Pancreas (tissue), 10 donors: ENCODE measurements around the gene ANKRD28. TPM values are rescaled to one million over a fixed set of nuclear protein-coding genes. Genes with fewer than 3 reads are reported as not detected.
A peak's percentile ranks its signal among the peaks of the same experiment; 100 is the strongest.

ENCODE experiments used
- ATAC-seq, 4 donors: fragments of 200-7000 bp; cut with Tn5 transposase; one replicate each; pipeline versions ENCODE4 v1.8.0 to v1.9.1; 2020; ENCODE audit warnings: mild to moderate bottlenecking in 4 of 4, moderate library complexity in 4 of 4
- DNase-seq, 6 donors: peaks; one replicate each; pipeline ENCODE4 v3.0.0-alpha.2; 2020
- FAIRE-seq: peaks from 2 replicates; lab custom pipeline; 2012; peaks lifted over from hg19 to GRCh38; lab: Jason Lieb, UNC
- H3K27ac ChIP-seq, 4 donors: fragments of 200-600 bp; sonication (generic); 1 replicate in 3 of 4; 2 replicates in 1 of 4; pipeline versions ENCODE4 v1.5.0 to v1.8.0; 2020
- H3K27me3 ChIP-seq, 4 donors: fragments of 200-600 bp; one replicate each; pipeline ENCODE4 v1.8.0; 2021
- H3K36me3 ChIP-seq, 3 donors: fragments of 200-600 bp; sonication (generic) in 1 of 3; one replicate each; pipeline versions ENCODE4 v1.5.0 to v1.8.0; 2020 to 2021
- H3K4me1 ChIP-seq, 3 donors: fragments of 200-600 bp; one replicate each; pipeline ENCODE4 v1.8.0; 2021
- H3K4me3 ChIP-seq, 4 donors: fragments of 200-600 bp; sonication (generic) in 2 of 4; one replicate each; pipeline versions ENCODE4 v1.5.0 to v1.8.0; 2020 to 2021
- H3K9me3 ChIP-seq, 4 donors: fragments of 200-600 bp; one replicate each; pipeline ENCODE4 v1.8.0; 2021
- CTCF ChIP-seq, 4 donors: fragments of 200-600 bp; sonication (generic) in 3 of 4; IDR thresholded peaks; one replicate each; pipeline versions ENCODE4 v1.5.0 to v1.8.0; 2021; ENCODE audit warnings: antibody characterized with exemption in 4 of 4
- WGBS, 2 donors: extraction: QIAGEN DNeasy Blood & Tissue Kit; methylation state at CpG; one replicate each; pipeline ENCODE4 v1.1.7; 2013; 5-methylcytosine and 5-hydroxymethylcytosine counted together
- intact Hi-C, 3 donors: fragments of 100-400 bp; cut with DNase I; formaldehyde crosslinking; loops; one replicate each; pipeline versions ENCODE4 v1.11.1 to v1.14.2; 2022
- polyA plus RNA-seq, 2 donors: library from polyadenylated mRNA; stranded (reverse); fragments of 200-250 nt; gene quantifications; one replicate each; pipeline ENCODE4 v1.2.3, GENCODE V29; 2013
- total RNA-seq, 6 donors: library from RNA; stranded (reverse); fragmentation: NEBNext Ultra II Directional in 4 of 6; extraction: Animal tissue kit (Norgen Biotek cat#: 25700) in 4 of 6; gene quantifications; one replicate each; pipeline versions ENCODE4 v1.2.1 to v1.2.4, GENCODE V29; 2021 to 2023
- donor health status: healthy with polysubstance abuse.
- donor health status: DM: no; HTN: no; CAD: no; lungs with moderate emphysema.
- donor health status: DM: no; HTN: no; CAD: no.
- donor health status: control.
- donor health status: control.
- donor health status: Bipolar disorder and iron deficiency.
- donor health status: DM: yes; HTN: yes; CAD: no.
- donor health status: DM: no; HTN: no; CAD: no.
- donor health status: DM: no; HTN: no; CAD: no.
- donor health status: DM: yes; HTN: yes; CAD: no.

The ANKRD28 gene
- total and polyA plus RNA-seq, 8 donors: 9.5 to 40.5 (median 29.6) TPM

GRCh38 chr3:15791525-15791924, 6.3 kb downstream of the ANKRD28 start:
- ATAC-seq: peak in 1 of 4 donors; percentile 13
- intact Hi-C loops: no loop called here
- H3K9me3 ChIP-seq: no peaks in the 10 kb centered on the region
- no peak for FAIRE-seq
- DNase-seq: no peak
- H3K27me3 ChIP-seq: no peaks in the 10 kb centered on the region
- no peak overlapping the region for H3K27ac ChIP-seq
- 86 to 89% methylated on average over 1 of the region's 1 CpG for WGBS, 2 donors
- peaks cover 7 to 12% (median 10%) of the 10 kb centered on the region in 3 donors for H3K4me1 ChIP-seq
- no peaks in the 10 kb centered on the region for H3K36me3 ChIP-seq
- H3K4me3 ChIP-seq: no peak overlapping the region
- no peak for TF ChIP-seq CTCF (IDR thresholded peaks at IDR 0.05)

- DNase-seq (no peak), ATAC-seq (no peak), FAIRE-seq (no peak)
- no peaks in the 10 kb centered on the region for H3K9me3 ChIP-seq
- WGBS, 2 donors: 94 to 100% methylated on average over 1 of the region's 1 CpG
- no peak overlapping the region for H3K27ac ChIP-seq
- H3K36me3 ChIP-seq: no peaks in the 10 kb centered on the region
- H3K4me3 ChIP-seq: no peak overlapping the region
- intact Hi-C loops: no loop called here
- peaks cover 0 to 13% (median 6%) of the 10 kb centered on the region in 3 donors for H3K4me1 ChIP-seq
- no peaks in the 10 kb centered on the region for H3K27me3 ChIP-seq
- TF ChIP-seq CTCF (IDR thresholded peaks at IDR 0.05): no peak
These were observed 9.8 kb downstream of the ANKRD28 start for GRCh38 chr3:15787941-15788340.

- TF ChIP-seq CTCF (IDR thresholded peaks at IDR 0.05): no peak
- H3K9me3 ChIP-seq: no peaks in the 10 kb centered on the region
- DNase-seq (no peak), FAIRE-seq (no peak), ATAC-seq (no peak)
- H3K4me3 ChIP-seq: no peak overlapping the region
- intact Hi-C loops: no loop called here
- peaks cover 3 to 14% (median 6%) of the 10 kb centered on the region in 3 donors for H3K4me1 ChIP-seq
- H3K27me3 ChIP-seq: no peaks in the 10 kb centered on the region
- no peaks in the 10 kb centered on the region for H3K36me3 ChIP-seq
- WGBS, 2 donors: 97 to 98% methylated on average over 1 of the region's 1 CpG
- no peak overlapping the region for H3K27ac ChIP-seq
These were observed 10.3 kb downstream of the ANKRD28 start for GRCh38 chr3:15787526-15787925.

- peaks cover 3 to 21% (median 13%) of the 10 kb centered on the region in 3 donors for H3K4me1 ChIP-seq
- FAIRE-seq: no peak
- WGBS, 2 donors: 65 to 66% methylated on average over 4 of the region's 4 CpGs
- no peaks in the 10 kb centered on the region for H3K36me3 ChIP-seq
- DNase-seq: no peak
- H3K9me3 ChIP-seq: no peaks in the 10 kb centered on the region
- H3K27ac ChIP-seq: no peak overlapping the region
- peak in 1 of 4 donors; percentile 36 for ATAC-seq
- intact Hi-C loops: no loop called here
- H3K4me3 ChIP-seq: no peak overlapping the region
- TF ChIP-seq CTCF (IDR thresholded peaks at IDR 0.05): no peak
- H3K27me3 ChIP-seq: no peaks in the 10 kb centered on the region
These were observed 14.3 kb downstream of the ANKRD28 start for GRCh38 chr3:15783361-15783969.

DNA sequence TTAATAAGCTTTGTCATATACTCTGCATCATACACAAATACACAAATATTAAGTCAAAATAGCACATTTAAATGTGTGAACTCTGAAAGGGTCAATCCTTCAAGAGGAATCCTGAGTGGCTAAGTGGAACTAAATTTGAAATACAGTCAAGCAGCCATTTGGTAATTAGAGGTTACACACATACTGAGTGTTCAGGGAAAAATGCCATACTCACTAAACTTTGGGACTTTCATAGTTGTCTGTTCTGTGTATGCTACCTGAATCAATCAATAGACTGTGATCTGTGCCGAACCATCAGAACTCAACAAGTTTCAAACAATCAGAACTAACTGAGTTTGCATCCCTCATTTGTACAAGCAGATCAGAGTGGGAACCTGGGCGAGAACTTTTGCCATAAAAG, 15.3 kb downstream of the ANKRD28 start:
- DNase-seq (no peak), FAIRE-seq (no peak), ATAC-seq (peak in 1 of 4 donors; percentile 36)
- Histone ChIP-seq H3K27ac (no peak overlapping the region), H3K27me3 (no peaks in the 10 kb centered on the region), H3K9me3 (no peaks in the 10 kb centered on the region), H3K4me1 (peaks cover 3 to 21% (median 13%) of the 10 kb centered on the region in 3 donors), H3K4me3 (no peak overlapping the region), H3K36me3 (no peaks in the 10 kb centered on the region)
- WGBS, 2 donors: 73 to 92% methylated on average over 2 of the region's 2 CpGs
- intact Hi-C loops: no loop called here
- TF ChIP-seq CTCF (IDR thresholded peaks at IDR 0.05): no peak
